ENCODE data around the gene ZIC4.

Gene ZIC4

DNA sequence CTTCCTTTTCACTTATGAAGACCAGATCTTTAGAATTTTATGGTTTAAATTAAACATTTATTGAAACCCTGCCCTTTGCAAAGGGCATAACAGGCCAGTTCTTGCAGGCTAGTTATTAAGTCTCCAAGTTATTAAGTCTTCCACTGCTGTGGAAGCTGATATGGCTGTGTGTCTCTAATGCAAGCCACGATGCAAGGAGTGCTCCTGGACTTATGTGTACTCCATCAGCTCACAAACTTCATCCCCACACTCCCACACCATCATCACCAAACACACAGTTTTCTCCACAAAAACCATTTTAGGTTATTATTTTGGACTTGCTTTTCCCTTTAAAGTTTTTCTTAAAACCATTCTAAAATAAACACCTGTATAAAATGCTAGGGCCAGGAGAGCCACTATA is 62.4 kb downstream of the ZIC4 start:
- in situ Hi-C loops (cut with MboI; ENCODE audit: low sequenced_read_pairs, unreplicated experiment) = no loop called here
- DNase-seq (ENCODE audit: low spot score) = no peak
- TF ChIP-seq, protein P1, sequence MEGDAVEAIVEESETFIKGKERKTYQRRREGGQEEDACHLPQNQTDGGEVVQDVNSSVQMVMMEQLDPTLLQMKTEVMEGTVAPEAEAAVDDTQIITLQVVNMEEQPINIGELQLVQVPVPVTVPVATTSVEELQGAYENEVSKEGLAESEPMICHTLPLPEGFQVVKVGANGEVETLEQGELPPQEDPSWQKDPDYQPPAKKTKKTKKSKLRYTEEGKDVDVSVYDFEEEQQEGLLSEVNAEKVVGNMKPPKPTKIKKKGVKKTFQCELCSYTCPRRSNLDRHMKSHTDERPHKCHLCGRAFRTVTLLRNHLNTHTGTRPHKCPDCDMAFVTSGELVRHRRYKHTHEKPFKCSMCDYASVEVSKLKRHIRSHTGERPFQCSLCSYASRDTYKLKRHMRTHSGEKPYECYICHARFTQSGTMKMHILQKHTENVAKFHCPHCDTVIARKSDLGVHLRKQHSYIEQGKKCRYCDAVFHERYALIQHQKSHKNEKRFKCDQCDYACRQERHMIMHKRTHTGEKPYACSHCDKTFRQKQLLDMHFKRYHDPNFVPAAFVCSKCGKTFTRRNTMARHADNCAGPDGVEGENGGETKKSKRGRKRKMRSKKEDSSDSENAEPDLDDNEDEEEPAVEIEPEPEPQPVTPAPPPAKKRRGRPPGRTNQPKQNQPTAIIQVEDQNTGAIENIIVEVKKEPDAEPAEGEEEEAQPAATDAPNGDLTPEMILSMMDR (IDR thresholded peaks at IDR 0.05; ENCODE audit: borderline replicate concordance, control extremely low read depth, extremely low read depth, insufficient read depth, missing control alignments) = no peak

DNA sequence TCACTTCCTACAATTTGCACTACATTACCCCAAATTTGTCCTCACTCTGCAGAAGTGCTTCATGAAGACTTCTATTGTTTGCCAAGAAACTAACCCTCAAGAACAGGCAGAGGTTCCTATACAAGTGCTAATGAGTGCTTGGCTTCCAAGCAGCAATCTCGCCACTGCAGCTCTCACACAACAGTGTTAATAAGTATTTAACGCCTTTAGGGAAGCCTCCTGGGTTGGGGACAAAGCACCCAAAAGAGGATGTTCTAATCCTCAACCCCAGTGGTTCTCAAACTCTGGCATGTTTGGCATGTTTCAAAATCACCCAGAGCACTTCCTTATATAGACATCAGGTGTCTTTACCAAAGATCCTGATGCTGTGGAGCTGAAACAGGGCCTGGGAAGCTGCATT is 64.6 kb downstream of the ZIC4 start:
- DNase-seq (ENCODE audit: low spot score) = no peak
- in situ Hi-C loops (cut with MboI; ENCODE audit: low sequenced_read_pairs, unreplicated experiment) = no loop called here
- TF ChIP-seq, protein P1 (IDR thresholded peaks at IDR 0.05; ENCODE audit: borderline replicate concordance, control extremely low read depth, extremely low read depth, insufficient read depth, missing control alignments) = no peak

DNA sequence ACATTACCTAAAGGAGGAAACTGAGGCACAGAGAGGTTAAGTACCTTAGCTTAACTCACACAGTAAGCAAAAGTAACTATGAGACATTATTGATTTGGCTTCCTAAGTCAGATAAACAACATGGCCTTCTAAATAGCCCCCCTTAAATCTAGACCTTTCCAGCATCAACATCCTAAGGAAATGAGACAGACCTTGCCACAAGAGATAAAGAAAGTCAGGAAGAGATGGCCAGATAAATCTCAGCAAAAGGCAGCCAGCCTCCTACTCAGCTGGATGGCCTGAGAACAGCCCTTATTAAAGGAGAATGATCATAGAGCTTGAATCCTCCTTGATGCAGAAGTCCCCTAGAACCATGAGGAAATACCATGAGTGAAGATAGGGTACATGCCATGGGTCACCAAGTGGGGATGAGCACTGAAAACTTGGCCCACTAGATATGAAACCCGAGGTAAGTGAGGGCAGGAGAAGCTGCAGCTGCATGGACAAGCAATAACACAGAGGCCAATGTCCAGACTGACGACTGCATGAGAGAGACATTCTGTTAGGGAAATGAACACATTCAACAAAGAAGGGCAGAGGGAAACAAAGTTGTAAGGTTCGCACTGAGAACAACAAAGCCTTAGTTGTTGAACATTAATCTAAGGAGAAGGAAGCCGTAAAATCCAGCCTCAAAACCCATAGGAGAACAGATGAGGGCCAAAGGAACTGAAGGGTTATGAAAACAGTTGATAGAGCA is 69.6 kb downstream of the ZIC4 start:
- no peak for DNase-seq (ENCODE audit: low spot score)
- TF ChIP-seq, protein P1 (IDR thresholded peaks at IDR 0.05; ENCODE audit: borderline replicate concordance, control extremely low read depth, extremely low read depth, insufficient read depth, missing control alignments) = no peak
- in situ Hi-C loops (cut with MboI; ENCODE audit: low sequenced_read_pairs, unreplicated experiment) = no loop called here
